ENCODE measurements around the gene ATG2A. TPM values are rescaled to one million over a fixed set of nuclear protein-coding genes. Genes with fewer than 3 reads are reported as not detected.

ATG2A gene
- total and polyA plus RNA-seq, 2 of the 8 experiments (the other 6 are each of a cell fraction or from before 2014, with no cell fraction given), result 12.1 to 22.1 TPM

DNA sequence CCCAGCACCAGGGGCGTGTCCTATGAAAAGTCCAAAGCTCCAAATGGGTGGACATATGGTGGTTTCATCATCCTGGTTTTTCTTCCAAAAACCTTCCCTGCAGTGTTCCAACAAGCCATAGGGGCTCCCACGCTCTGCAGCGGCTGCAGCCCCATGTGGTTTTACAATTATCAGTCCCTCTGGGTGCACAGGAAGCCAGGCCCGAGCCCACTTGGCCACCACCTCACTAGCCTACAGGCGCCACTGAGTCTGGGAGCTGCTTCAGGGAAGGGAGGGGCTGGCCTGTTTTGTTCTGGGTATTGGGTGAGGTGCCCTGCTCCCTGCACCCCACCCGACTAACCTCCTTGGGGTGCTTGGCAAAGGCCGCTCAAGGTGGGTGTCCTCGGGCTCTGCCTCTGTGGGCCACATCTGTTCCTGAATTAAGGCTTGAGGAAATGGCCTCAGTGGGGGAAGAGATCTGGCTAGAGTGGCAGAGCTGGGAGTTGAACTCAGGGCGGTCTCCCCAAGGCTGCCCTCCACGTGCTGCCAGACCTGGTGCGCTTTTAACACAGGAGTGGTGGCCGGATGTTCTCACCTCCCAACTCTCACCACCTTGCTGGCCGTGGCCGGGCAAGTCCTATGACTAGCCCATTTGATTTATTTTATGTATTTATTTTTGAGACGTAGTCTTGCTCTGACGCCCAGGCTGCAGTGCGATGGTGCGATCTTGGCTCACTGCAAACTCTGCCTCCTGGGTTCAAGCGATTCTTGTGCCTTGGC, 67.2 kb downstream of the ATG2A start:
- H3K4me1 ChIP-seq (replicated peaks in 1 of 4; ENCODE audit: control insufficient read depth in 3 of 4, insufficient read depth in 4 of 4, low read length in 3 of 4), result peaks cover 0 to 18% (median 6%) of the 10 kb centered on the region in 4 experiments; a peak in 6 of 7 replicates
- ChIA-PET CTCF (ENCODE audit: partially characterized antibody) (interaction anchor here (0.7 to 32.3 kb wide), 37 partner anchors 11 to 330 kb away, joined by 3 to 1058 read pairs (median 5); partner anchors contain the start of genes ARL2, ATG2A, BATF2 and EHD1), POLR2A (ENCODE audit: partially characterized antibody) (interaction anchor here (0.9 to 25.7 kb wide), 6 partner anchors 15 to 165 kb away, joined by 3 to 408 read pairs (median 5); partner anchors contain the start of genes ARL2, BATF2 and EHD1)
- no peaks in the 10 kb centered on the region for H3K79me2 ChIP-seq (ENCODE audit: control insufficient read depth in 1 of 2, insufficient read depth in 2 of 2, low read length in 2 of 2)
- no peaks in the 10 kb centered on the region for H3K27me3 ChIP-seq (replicated peaks in 1 of 4; ENCODE audit: control insufficient read depth in 3 of 4, extremely low read depth in 1 of 4, insufficient read depth in 3 of 4, low read length in 3 of 4)
- no peak for DNase-seq (ENCODE audit: low read depth in 1 of 2, low spot score in 2 of 2)
- no peak overlapping the region for H3K23ac ChIP-seq (ENCODE audit: insufficient read length)
- H3K27ac ChIP-seq (ENCODE audit: low read depth, low read length), result no peak overlapping the region
- H3K56ac ChIP-seq (replicated peaks; ENCODE audit: insufficient read length, low read depth, low read length), result no peak overlapping the region
- no peak overlapping the region for H4K8ac ChIP-seq (ENCODE audit: extremely low read depth, insufficient read depth, low read length)
- H3K4me3 ChIP-seq (ENCODE audit: extremely low read depth in 1 of 4, insufficient read depth in 2 of 4, low read depth in 3 of 4, low read length in 4 of 4), result no peak overlapping the region
- no peaks in the 10 kb centered on the region; the same call in 1 of the 2 replicates for H3K23me2 ChIP-seq (ENCODE audit: low read depth, low read length)
- H2AFZ ChIP-seq (ENCODE audit: low read length), result no peak overlapping the region
- no peak overlapping the region for H2BK15ac ChIP-seq (ENCODE audit: low read length)
- WGBS, 2 experiments (ENCODE audit: extremely low coverage in 1 of 2, insufficient coverage in 1 of 2, insufficient read length in 1 of 2, insufficient replicate concordance in 2 of 2, low coverage in 1 of 2, low lambda C conversion rate in 2 of 2, missing lambda C conversion rate in 1 of 2), result 95% methylated on average over 19 of the region's 19 CpGs; no CpG with 5 or more reads in 1 of the 2 experiments
- H3K14ac ChIP-seq (ENCODE audit: insufficient read length), result no peak overlapping the region
- peak overlapping the region; percentile 35; the same call in 1 of the 2 replicates for H2BK5ac ChIP-seq (ENCODE audit: low read depth, low read length)
- peaks cover 0 to 2% of the 10 kb centered on the region in 2 experiments for H4K20me1 ChIP-seq (replicated peaks in 1 of 2; ENCODE audit: control insufficient read depth in 1 of 2, insufficient read depth in 2 of 2, low read length in 2 of 2)
- no peak overlapping the region for H4K91ac ChIP-seq (replicated peaks; ENCODE audit: insufficient read length, low read length)
- no peak overlapping the region for H2AK5ac ChIP-seq (ENCODE audit: low read depth, low read length)
- peak overlapping the region; percentile 50; the same call in 1 of the 2 replicates for H2BK12ac ChIP-seq (ENCODE audit: low read depth, low read length)
- H3K4ac ChIP-seq (replicated peaks; ENCODE audit: insufficient read length, low read depth, low read length), result peak overlapping the region; percentile 88
- no peak overlapping the region for H4K5ac ChIP-seq (ENCODE audit: insufficient read length, low read depth, low read length)
- no peak overlapping the region for H3K18ac ChIP-seq (ENCODE audit: extremely low read depth, low read length)
- no peak overlapping the region for H2BK120ac ChIP-seq (replicated peaks; ENCODE audit: low read depth, low read length)
- no peak for FAIRE-seq
- H3K36me3 ChIP-seq (ENCODE audit: control insufficient read depth in 2 of 4, insufficient read depth in 4 of 4, low read length in 3 of 4), result peaks cover 0 to 5% (median 0%) of the 10 kb centered on the region in 4 experiments; a peak in 1 of 8 replicates
- no peaks in the 10 kb centered on the region; the same call in 1 of the 2 replicates for H3K79me1 ChIP-seq (ENCODE audit: low read depth, low read length)
- H2BK20ac ChIP-seq (ENCODE audit: low read length), result no peak overlapping the region
- H3K9me3 ChIP-seq (ENCODE audit: insufficient read depth in 2 of 2, low read depth in 1 of 2, low read length in 1 of 2), result no peaks in the 10 kb centered on the region
- no peak overlapping the region for H3K4me2 ChIP-seq (ENCODE audit: insufficient read depth in 1 of 2, low read depth in 2 of 2, low read length in 2 of 2)
- H3K9ac ChIP-seq (replicated peaks in 1 of 4; ENCODE audit: extremely low read depth in 1 of 4, low read depth in 3 of 4, low read length in 3 of 4), result no peak overlapping the region
- TF ChIP-seq SRF (IDR thresholded peaks at IDR 0.05; ENCODE audit: low read depth, low read length) (no peak), NRF1 (IDR thresholded peaks at IDR 0.05; ENCODE audit: low read depth, low read length) (no peak), CBX8 (IDR thresholded peaks at IDR 0.05; ENCODE audit: borderline replicate concordance, low read depth, low read length) (no peak), SP2 (IDR thresholded peaks at IDR 0.05; ENCODE audit: low read length) (no peak), CBX5 (IDR thresholded peaks at IDR 0.05; ENCODE audit: low read depth, low read length) (no peak), RFX5 (IDR thresholded peaks at IDR 0.05; ENCODE audit: borderline replicate concordance, low read depth, low read length) (no peak), CREB1 (IDR thresholded peaks at IDR 0.05) (no peak), SP1 (IDR thresholded peaks at IDR 0.05; ENCODE audit: low read depth, low read length) (no peak), TAF7 (optimal IDR thresholded peaks at IDR 0.05; ENCODE audit: borderline replicate concordance, low read depth, low read length) (no peak)
- TF ChIP-seq, protein P1, sequence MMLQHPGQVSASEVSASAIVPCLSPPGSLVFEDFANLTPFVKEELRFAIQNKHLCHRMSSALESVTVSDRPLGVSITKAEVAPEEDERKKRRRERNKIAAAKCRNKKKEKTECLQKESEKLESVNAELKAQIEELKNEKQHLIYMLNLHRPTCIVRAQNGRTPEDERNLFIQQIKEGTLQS (IDR thresholded peaks at IDR 0.05; ENCODE audit: insufficient read depth, low read depth, low read length), result no peak
